Measurements from ENCODE around the gene MEF2D.

- no peak for TF ChIP-seq EZH2 (IDR thresholded peaks at IDR 0.05; ENCODE audit: borderline replicate concordance, low read depth, low read length, poor library complexity, severe bottlenecking)
- TF ChIP-seq CTCF (conservative IDR thresholded peaks at IDR 0.05; ENCODE audit: low read depth, low read length) = peak; percentile 97
These were observed 54.7 kb downstream of the MEF2D start for GRCh38 chr1:156445789-156446263.

All from A673 (cell line).